ENCODE measurements around the gene FGD3.

DNA sequence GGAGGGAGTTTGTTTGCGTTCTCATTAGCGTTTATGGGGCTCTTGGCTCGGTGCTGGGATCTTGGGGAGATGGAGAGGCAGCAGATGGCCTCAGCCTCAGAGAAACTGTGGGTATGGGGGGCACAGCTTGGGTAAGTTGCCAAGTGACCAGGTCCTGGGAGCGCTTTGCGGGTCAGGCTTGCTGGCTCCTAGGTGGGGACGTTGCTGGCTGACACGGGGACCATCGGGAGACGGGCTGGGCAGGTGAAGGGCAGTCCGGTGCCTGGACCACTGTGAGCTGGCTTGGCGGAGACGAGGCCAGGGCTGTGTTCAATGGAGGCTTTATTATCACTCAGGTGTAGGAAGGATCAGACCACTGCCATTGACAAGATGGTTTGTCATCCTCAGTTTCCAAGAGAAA is 30.0 kb downstream of the FGD3 start:
- TF ChIP-seq, protein P1, sequence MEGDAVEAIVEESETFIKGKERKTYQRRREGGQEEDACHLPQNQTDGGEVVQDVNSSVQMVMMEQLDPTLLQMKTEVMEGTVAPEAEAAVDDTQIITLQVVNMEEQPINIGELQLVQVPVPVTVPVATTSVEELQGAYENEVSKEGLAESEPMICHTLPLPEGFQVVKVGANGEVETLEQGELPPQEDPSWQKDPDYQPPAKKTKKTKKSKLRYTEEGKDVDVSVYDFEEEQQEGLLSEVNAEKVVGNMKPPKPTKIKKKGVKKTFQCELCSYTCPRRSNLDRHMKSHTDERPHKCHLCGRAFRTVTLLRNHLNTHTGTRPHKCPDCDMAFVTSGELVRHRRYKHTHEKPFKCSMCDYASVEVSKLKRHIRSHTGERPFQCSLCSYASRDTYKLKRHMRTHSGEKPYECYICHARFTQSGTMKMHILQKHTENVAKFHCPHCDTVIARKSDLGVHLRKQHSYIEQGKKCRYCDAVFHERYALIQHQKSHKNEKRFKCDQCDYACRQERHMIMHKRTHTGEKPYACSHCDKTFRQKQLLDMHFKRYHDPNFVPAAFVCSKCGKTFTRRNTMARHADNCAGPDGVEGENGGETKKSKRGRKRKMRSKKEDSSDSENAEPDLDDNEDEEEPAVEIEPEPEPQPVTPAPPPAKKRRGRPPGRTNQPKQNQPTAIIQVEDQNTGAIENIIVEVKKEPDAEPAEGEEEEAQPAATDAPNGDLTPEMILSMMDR (IDR thresholded peaks at IDR 0.05 in 4 of 5, conservative IDR thresholded peaks at IDR 0.05 in 1 of 5), result no peak
- TF ChIP-seq POLR2A (IDR thresholded peaks at IDR 0.05), result no peak
